Keratinocyte (primary cell): Measurements from ENCODE around the gene ADGRG6. TPM values are rescaled to one million over a fixed set of nuclear protein-coding genes. Genes with fewer than 3 reads are reported as not detected.
A peak's percentile ranks its signal among the peaks of the same experiment; 100 is the strongest.

Experiments
- DNase-seq: peaks from one replicate; pipeline ENCODE4 v3.0.0-alpha.2; 2011; ENCODE audit warnings: low read depth, missing footprints, low spot score
- FAIRE-seq: peaks from 2 replicates; lab custom pipeline; 2011; peaks lifted over from hg19 to GRCh38; lab: Jason Lieb, UNC
- H2AFZ ChIP-seq: 2 replicates; pipeline ENCODE4 v1.6.0; 2012; ENCODE audit warnings: low read length, control low read depth, inconsistent platforms; ENCODE audit not compliant: control insufficient read depth
- H3K27ac ChIP-seq: 2 replicates; pipeline ENCODE4 v1.5.1; 2011; ENCODE audit warnings: low read length; ENCODE audit not compliant: control insufficient read depth, insufficient read depth
- H3K27me3 ChIP-seq: 3 replicates; pipeline ENCODE4 v1.6.0; 2011; ENCODE audit warnings: low read length; ENCODE audit not compliant: control insufficient read depth, insufficient read depth; ENCODE audit errors: extremely low read depth
- H3K36me3 ChIP-seq, 2 experiments: 2 replicates in 1 of 2; 3 replicates in 1 of 2; pipeline ENCODE4 v1.5.1; 2011; ENCODE audit warnings: low read length in 2 of 2, mild to moderate bottlenecking in 1 of 2; ENCODE audit not compliant: control insufficient read depth in 2 of 2, insufficient read depth in 2 of 2; ENCODE audit errors: extremely low read depth in 1 of 2
- H3K4me1 ChIP-seq: 3 replicates; pipeline ENCODE4 v1.5.1; 2011; ENCODE audit warnings: low read length; ENCODE audit not compliant: control insufficient read depth, insufficient read depth; ENCODE audit errors: extremely low read depth
- H3K4me2 ChIP-seq: 3 replicates; pipeline ENCODE4 v1.6.0; 2011; ENCODE audit warnings: low read depth, low read length; ENCODE audit not compliant: control insufficient read depth, insufficient read depth; ENCODE audit errors: extremely low read depth
- H3K4me3 ChIP-seq, 3 experiments: fragments of 200-600 bp in 1 of 3; sonication (generic) in 1 of 3; 2 replicates in 2 of 3; 3 replicates in 1 of 3; pipeline ENCODE4 v1.5.1; 2011 to 2016; ENCODE audit warnings: low read length in 3 of 3, mild to moderate bottlenecking in 3 of 3, control low read depth in 2 of 3, inconsistent platforms in 1 of 3, low read depth in 1 of 3, mixed read lengths in 1 of 3, mixed run types in 1 of 3, moderate library complexity in 1 of 3; ENCODE audit not compliant: control insufficient read depth in 2 of 3, insufficient read depth in 2 of 3; ENCODE audit errors: extremely low read depth in 1 of 3
- H3K79me2 ChIP-seq: 2 replicates; pipeline ENCODE4 v1.6.0; 2012; ENCODE audit warnings: low read length; ENCODE audit not compliant: control insufficient read depth, insufficient read depth
- H3K9ac ChIP-seq: 3 replicates; pipeline ENCODE4 v1.6.0; 2011; ENCODE audit warnings: low read length; ENCODE audit not compliant: control insufficient read depth, insufficient read depth; ENCODE audit errors: extremely low read depth
- H3K9me1 ChIP-seq: 3 replicates; pipeline ENCODE4 v1.6.0; 2011; ENCODE audit warnings: low read length; ENCODE audit not compliant: control insufficient read depth, insufficient read depth; ENCODE audit errors: extremely low read depth
- H3K9me3 ChIP-seq: 2 replicates; pipeline ENCODE4 v1.5.1; 2012; ENCODE audit warnings: low read depth, low read length; ENCODE audit not compliant: control insufficient read depth
- H4K20me1 ChIP-seq: 3 replicates; pipeline ENCODE4 v1.6.0; 2011; ENCODE audit warnings: low read length; ENCODE audit not compliant: control insufficient read depth, insufficient read depth; ENCODE audit errors: extremely low read depth
- CTCF ChIP-seq, 3 experiments: IDR thresholded peaks in 1 of 3; conservative IDR thresholded peaks in 1 of 3; optimal IDR thresholded peaks in 1 of 3; 2 replicates in 2 of 3; 3 replicates in 1 of 3; pipeline versions ENCODE3 to v1.5.1; 2011; ENCODE audit warnings: low read length in 3 of 3, mild to moderate bottlenecking in 3 of 3, moderate library complexity in 2 of 3, control low read depth in 1 of 3, inconsistent platforms in 1 of 3; ENCODE audit not compliant: insufficient read depth in 2 of 3; ENCODE audit errors: extremely low read depth in 1 of 3
- EZH2 ChIP-seq: IDR thresholded peaks from one replicate; pipeline ENCODE4 v1.6.1; 2012; ENCODE audit warnings: inconsistent platforms, mild to moderate bottlenecking, low read length, moderate library complexity
- dilution Hi-C: fragments of 300-500 bp; cut with MboI; formaldehyde crosslinking; loops from one replicate; pipeline ENCODE4 v1.7.0; 2020; ENCODE audit warnings: low sequenced_read_pairs; ENCODE audit not compliant: extremely low pct_ligation_motif_present
- polyA plus RNA-seq, 5 experiments: library from polyadenylated mRNA; depleted of rRNA in 3 of 5; stranded (reverse) in 3 of 5; stranded (forward) in 1 of 5; unstranded in 1 of 5; fragments of >200 nt; gene quantifications; 1 replicate in 1 of 5; 2 replicates in 3 of 5; 3 replicates in 1 of 5; pipeline versions ENCODE4 v1.2.1 to v1.2.3, GENCODE V29; 2011 to 2012; ENCODE audit warnings: missing spikeins in 2 of 5, low read depth in 1 of 5, low replicate concordance in 1 of 5

ADGRG6 gene
- polyA plus RNA-seq, 1 donor (not counting 4 experiments of a cell fraction or from before 2014, with no cell fraction given) = 20.1 TPM

- Histone ChIP-seq H3K27ac (no peak overlapping the region), H3K4me3 (no peak overlapping the region), H2AFZ (no peak overlapping the region), H3K9me1 (no peaks in the 10 kb centered on the region), H3K4me2 (no peak overlapping the region), H3K79me2 (no peaks in the 10 kb centered on the region), H4K20me1 (no peaks in the 10 kb centered on the region), H3K36me3 (no peaks in the 10 kb centered on the region), H3K27me3 (no peaks in the 10 kb centered on the region), H3K9ac (no peak overlapping the region), H3K9me3 (no peaks in the 10 kb centered on the region), H3K4me1 (no peaks in the 10 kb centered on the region)
- TF ChIP-seq EZH2 (no peak), CTCF (optimal IDR thresholded peaks at IDR 0.05 in 1 of 3, IDR thresholded peaks at IDR 0.05 in 1 of 3, conservative IDR thresholded peaks at IDR 0.05 in 1 of 3; ENCODE audit: extremely low read depth in 1 of 3, insufficient read depth in 2 of 3, low read length in 3 of 3) (no peak)
- DNase-seq (no peak), FAIRE-seq (no peak)
- dilution Hi-C loops = no loop called here
Measured at GRCh38 chr6:142395266-142395665, 93.5 kb downstream of the ADGRG6 start.

- Histone ChIP-seq H3K9me1 (no peaks in the 10 kb centered on the region), H3K36me3 (no peaks in the 10 kb centered on the region), H3K27me3 (no peaks in the 10 kb centered on the region), H4K20me1 (no peaks in the 10 kb centered on the region), H3K79me2 (no peaks in the 10 kb centered on the region), H3K4me1 (no peaks in the 10 kb centered on the region), H2AFZ (no peak overlapping the region), H3K9me3 (no peaks in the 10 kb centered on the region), H3K4me2 (no peak overlapping the region), H3K9ac (no peak overlapping the region), H3K4me3 (no peak overlapping the region), H3K27ac (no peak overlapping the region)
- dilution Hi-C loops = no loop called here
- DNase-seq (no peak), FAIRE-seq (peak; percentile 60)
- no peak for TF ChIP-seq EZH2
- TF ChIP-seq CTCF (optimal IDR thresholded peaks at IDR 0.05 in 1 of 3, IDR thresholded peaks at IDR 0.05 in 1 of 3, conservative IDR thresholded peaks at IDR 0.05 in 1 of 3; ENCODE audit: extremely low read depth in 1 of 3, insufficient read depth in 2 of 3, low read length in 3 of 3) = no peak
Measured at GRCh38 chr6:142395768-142396231, 94.0 kb downstream of the ADGRG6 start.
